GM21423 (cell line): ENCODE measurements around the gene SUFU.

ENCODE experiments used
- ATAC-seq: cut with Tn5 transposase; IDR thresholded peaks from one replicate; pipeline ENCODE4 v1.9.1; 2021; ENCODE audit warnings: mild to moderate bottlenecking, moderate library complexity; ENCODE audit not compliant: unreplicated experiment

Gene SUFU

DNA sequence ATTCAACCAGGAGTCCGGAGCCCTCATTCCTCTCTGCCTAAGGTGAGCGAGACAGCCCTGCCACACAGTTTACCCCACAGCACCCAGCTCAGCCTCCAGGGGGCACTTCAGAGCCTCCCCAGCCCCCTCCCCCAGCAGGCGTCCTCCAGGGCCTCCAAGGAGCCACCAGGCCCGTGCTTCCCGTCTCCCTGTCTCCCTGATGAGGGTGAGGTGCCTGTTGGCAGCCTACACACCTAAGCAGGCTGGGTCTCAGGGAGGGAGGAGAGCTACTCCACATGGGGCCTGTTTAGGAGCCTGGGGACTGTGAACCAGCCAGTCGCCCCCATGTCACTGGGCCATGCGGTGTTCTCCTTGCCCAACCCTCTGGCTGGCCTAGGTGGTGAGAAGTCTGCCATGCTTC, 111.6 kb downstream of the SUFU start:
- ATAC-seq, result no peak

DNA sequence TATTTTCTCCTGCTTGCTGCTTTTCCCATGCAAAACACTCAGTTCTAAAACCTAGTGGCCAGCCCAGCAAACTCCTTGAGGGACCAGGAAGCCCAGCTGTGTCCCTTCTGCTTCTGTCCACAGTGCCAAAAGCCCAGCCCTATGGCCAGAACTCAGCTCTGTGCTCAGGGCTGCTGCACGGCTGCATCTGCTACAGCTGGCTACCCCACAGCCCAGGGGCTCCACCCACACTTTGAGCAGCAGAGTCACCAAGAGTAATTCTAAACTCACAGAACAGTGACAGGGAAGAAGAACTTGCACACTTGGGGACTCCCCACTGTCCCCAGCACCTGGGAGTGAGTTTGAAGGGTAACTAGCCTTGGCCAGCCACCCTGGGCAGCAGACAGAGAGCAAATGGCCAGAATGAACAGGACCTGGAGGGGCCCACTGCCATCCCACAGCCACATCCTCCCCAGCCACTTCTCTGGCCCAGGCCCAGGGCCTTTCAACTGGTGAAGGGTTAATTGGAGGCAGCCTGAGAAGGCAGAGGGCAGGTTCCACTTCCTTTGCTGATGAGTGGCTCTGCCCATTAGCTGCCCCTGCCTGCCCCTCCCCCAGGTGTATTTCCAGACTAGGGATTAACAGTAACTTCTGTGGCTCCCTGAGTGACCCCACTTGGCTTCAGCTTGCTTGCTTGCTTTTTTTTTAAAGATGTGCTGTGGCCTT, 112.4 kb downstream of the SUFU start:
- ATAC-seq, result no peak

DNA sequence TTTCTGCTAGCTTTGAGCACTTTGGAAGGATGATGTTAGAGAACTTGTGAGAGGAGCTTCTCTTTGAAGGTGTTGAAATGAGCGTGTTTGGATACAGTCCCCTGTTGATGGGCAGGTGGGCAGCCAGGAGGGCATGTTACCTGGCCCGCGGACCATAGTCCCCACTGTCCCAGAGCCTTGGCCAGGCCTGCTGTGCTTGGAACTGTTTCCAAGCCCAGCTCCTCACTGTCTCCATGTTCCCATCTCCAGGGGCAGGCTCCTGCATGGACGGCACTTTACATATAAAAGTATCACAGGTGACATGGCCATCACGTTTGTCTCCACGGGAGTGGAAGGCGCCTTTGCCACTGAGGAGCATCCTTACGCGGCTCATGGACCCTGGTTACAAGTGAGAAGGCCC, 113.3 kb downstream of the SUFU start:
- ATAC-seq, result no peak

DNA sequence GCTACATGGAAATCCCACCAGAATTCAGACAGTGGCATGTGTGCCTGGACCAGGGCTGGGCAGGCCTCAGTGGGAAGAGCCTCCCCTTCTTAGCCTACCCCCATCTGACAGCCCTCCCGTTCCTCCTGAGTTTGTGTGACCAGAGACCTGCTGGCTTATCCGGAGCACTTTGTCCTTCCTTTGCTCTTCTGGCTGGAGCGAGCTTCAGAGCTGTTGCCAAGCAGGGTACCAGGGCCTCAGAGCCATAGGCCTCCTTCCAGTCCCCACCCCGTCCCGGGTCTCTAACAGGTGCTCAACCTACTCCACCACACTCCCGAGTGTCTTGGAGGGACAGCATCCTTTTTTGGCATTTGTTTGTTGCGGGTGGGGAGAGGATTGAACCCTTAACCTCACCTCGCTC, 114.0 kb downstream of the SUFU start:
- ATAC-seq, result no peak

DNA sequence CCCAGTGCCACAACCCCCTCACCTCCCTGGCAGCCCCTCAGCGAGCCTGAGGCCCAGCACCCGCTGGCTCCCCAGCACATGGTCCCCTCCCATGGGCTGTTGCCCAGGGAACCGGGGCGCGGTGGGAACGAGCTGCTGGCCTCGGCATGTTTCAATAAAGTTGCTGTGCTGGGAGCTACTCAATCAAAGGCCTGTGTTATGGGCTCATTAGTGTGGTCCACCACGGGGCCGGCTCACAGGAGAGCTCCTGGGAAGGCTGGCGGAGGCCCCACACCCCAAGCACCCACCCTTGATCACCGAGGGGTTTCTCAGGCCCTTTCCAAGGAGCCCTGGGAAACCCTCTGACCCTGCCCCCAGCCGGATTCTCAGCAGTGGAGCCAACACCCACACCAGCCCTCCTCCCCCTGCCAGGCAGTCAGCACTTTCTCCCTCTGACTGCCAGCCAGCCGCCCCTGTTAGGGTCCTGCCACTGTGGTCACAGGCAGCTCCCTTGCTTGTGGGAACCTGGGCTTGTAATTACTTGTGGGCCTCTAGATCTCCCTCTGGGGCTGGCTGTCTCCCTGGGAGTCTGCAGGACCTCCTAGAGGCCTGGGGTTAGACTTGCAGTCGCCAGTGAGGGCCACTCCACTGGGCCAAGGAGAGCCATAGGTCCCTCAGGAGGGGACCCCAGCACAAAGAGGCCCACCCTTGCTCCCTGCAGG, 115.7 kb downstream of the SUFU start:
- ATAC-seq, result no peak

DNA sequence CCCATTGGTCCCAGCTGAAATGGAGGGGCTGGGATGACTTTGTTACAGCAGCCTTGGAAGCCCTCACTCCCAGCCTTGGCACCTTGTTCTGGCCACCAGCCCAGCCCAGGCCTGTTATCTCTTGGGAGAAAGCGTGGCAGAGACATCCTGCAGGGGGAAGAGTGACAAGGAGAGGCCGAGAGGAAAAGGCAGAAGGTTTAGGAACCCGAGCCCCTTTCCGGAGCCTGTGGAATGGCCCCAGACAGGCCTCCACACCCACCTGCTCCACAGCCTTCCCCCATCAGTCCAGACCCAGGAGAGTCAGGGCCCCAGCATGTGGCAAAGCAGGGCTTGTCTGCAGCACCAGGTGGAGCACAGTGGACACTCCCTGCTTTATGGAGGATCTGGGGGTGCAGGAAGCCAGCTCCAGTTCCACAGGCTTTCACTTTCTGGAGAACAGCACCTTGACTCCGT, 116.4 kb downstream of the SUFU start:
- ATAC-seq, result no peak

DNA sequence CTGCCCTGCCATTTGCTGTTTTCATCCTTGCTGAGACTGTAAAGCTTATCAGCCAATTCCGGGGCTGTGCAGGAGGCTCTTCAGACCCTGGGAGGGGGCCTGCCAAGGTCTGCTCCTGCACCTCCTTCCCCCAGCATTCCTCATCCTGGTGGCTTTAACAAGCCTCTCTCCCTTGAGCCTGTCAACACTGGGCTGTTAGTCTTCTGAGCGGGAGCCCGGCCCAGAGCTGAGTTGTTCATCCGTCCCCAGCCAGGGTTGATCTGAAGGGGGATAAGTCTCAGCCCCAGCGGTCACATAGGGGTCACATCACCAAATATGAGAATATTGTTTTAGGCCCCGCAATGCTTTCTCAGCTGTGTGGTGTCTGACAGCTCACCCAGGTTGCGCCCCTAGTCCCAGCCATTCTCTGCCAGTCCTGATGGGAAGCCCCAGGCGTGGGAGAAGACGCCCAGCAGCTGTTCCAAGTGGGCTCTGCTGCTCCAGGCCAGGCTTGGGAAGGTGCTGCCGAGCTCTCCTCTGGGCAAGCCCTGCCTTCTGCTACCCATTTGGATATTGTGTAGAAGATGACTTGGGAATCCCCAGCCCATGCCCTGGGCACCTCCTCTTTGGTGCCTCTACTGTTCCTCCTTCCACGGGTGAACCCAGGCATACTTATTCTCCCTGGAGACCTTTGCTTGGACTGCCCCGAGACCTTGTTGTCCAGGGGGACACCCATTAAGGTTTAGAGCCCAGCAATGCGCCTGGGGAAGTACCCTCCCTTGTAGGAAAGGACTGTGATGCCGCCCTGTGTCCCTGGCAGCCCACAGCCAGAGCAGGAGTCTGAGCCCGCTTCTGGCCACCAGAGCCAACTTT, 117.0 kb downstream of the SUFU start:
- no peak for ATAC-seq

DNA sequence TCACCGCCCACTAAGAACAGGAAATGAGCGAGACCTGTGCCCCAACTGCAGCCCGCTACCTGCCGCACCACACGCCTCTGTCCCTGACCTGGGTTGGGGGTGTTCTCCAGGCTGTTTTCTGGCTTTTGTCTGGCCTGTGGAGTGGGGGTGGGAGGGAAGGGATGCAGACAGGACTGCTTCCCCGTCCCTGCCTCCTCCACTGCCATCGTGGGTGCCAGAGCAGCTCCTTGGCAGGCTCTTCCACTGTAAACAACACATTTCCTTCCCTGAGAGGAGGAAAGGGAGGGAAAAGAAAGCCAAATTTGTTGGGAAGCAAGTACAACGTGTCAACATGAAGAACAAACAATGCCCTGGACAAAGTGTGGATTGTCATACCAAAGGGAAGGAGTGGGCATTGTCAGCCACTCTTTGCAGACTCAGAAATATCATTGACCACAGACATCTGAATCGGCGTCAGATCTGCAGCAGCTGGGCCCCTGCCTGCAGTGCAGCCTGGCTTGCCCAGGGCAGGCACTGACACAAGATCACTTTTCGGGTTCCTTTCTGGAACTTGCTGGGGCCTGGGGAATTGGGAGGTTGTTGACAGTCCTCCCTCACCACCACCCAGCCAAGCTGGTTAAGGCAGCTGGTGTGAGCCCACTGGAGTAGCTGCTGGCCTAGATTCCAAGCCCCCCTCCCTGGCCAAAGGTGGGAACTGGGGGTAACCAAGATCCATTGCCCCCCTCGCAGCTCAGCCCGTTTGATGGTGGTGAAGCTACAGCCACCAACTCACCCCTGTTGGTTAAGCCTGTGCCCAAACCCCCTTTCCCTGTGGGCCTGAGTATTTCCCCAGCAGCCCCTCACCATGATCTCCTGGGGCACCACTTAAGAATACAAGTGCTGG, 117.9 kb downstream of the SUFU start:
- ATAC-seq, result no peak

DNA sequence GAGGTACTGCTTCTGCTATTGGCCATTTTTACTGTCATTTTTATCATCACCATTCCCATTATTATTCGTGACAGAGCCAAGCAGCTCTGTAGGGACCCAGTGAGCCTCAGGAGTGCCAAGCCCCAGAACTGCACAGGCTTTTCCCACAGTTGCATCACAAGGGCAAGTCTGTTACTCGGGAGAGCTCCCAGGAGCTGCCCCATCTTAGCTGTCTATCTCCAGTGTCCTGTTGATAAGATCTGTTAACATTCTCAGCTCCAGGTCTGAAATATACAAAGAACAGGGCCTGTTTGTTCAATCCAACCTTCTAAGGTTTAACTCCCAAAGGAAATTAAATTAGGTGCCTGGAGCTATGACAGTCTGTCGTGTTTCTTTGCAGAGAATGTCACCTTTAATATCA, 120.3 kb downstream of the SUFU start:
- no peak for ATAC-seq

DNA sequence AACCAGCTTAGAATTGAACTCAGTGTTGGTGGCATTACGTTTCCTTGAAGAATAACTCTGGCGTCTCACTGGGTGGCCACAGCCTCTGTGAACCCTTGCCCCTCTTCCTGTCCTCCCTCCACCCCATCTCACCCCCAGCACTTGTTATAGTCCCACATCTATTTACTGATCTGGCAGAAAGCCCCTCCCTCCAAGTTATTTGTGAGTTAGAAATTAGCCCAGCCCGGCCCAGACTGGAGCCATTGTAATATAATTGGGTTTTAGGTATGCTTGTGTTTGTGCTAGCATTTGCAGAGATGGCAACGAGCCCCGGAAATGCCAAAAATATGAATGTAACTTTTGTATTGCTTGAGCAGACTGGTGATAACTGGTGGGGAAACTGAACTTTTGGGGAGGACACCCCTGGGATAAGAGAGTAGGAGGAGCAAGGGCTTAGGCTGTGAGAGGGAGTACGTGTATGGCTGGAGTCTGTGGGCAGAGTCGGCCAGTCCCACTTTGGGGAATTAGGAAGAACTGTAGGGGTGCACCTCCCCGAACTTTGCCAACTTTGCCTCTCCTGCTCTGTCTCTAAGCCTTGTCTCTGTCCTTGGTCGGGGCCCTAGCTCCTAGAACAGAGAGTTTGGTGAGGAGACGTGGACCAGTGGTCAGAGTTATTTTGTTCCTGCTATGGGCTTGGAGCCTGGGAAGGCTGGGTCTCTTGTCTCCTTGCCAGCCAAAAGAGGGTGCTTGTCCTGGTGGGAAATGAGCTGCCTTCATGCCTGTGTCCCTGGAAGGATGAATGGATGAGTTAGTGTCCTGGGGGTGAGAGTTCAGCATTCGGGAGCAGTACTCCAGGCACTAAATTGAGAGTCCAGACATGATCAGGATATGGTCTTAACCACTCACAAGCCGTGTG, 121.2 kb downstream of the SUFU start:
- ATAC-seq, result no peak

DNA sequence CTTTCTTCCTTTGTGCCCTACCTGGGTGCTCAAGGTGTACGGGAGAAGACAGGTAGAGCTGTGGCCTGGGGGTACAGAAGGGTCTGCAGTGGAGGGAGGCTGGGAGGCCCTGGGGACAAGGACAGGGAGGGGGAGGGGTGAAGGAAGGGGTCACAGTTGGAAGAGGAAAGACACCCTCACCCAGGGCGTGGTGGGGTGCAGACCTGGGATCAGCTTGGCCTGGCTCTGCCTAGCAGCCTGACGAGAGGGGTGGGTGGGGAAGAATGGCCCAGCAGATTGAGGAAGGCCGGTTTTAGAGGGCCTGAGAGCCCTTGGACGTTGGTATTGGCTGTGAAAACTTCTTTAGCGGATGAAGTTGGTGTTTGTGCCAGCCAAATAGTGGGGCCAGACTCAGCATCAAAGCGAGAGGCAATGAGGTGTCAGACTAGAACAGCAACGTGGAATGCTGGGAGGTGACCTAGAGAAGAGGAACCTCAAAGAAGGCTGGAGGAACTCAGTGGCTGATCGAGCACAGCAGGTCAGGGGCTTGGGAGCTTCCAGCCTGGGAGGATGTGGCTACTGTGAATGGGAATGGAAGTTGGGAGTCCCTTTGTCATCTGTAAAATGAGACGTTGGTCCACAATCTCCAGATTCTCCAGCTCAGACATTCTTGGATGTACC, 122.4 kb downstream of the SUFU start:
- ATAC-seq, result no peak

DNA sequence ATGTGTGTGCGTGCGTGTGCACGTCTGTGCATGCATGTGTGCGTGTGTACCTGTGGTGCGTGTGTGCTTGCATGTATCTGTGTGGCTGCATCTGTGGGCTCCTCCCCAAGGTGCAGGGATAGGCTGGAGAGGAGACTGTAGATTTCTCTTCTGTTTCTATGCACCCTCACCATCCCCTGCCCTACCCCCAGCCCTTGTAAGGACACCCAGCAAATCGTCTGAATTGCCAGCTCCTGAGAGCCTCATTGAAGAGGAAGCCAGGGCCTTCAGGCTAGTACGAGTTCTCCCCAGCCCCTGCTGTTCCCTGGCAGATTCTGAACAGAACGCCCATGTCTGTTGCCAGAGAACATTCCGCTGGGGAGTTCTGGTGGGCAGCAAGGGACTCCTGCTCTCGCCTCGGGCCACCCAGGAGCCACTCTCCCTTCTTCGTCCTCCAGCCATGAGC, 123.5 kb downstream of the SUFU start:
- ATAC-seq, result no peak

DNA sequence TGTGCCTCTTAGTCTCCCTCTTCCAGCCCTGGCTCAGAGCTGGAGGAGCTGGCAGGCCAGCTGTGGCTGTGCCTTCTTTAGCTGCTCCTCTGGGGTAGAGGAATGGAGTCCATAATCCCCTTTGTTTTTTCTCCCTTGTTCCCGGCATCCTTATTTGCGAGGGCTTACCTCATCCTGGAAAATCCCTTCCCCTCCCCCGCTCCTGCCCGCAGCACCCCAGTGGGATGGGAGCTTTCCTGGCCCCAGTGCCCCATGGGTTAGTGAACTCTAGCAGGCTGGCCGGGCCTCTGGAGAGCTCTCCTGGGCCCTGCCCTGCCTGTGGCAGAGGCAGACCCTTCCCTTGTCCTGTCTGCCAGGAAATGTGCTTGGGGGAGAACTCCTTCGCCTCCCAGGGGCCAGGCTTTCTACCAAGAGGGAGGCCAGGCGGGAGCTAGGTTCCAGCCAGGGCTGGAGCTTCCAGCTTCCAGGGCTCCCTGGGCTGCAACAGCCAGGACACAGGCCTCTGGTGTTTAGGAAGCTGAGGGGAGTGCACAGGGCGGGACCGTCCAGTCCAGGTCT, 124.0 kb downstream of the SUFU start:
- no peak for ATAC-seq

DNA sequence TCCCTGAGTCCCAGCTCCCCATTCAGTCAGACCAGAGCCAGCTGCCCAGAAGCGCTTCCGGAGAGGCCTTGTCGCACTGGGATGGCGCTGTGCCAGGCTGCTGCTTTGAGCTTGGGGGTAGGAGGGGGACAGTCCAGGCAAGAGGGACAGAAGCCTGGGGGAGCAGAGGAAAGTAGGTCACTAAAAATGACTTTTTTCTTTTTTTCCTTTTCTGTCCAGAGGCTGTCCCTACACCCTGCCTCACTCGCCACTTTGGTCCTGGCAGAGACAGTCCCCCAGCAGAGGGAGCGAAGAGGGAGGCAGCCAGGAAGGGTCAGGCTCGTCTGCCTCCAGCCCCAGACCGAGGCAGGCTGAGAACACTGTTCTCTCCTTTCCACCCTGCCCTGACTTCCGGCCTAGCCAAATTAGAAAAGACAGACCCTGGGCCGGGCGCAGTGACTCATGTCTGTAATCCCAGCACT, 124.7 kb downstream of the SUFU start:
- no peak for ATAC-seq

DNA sequence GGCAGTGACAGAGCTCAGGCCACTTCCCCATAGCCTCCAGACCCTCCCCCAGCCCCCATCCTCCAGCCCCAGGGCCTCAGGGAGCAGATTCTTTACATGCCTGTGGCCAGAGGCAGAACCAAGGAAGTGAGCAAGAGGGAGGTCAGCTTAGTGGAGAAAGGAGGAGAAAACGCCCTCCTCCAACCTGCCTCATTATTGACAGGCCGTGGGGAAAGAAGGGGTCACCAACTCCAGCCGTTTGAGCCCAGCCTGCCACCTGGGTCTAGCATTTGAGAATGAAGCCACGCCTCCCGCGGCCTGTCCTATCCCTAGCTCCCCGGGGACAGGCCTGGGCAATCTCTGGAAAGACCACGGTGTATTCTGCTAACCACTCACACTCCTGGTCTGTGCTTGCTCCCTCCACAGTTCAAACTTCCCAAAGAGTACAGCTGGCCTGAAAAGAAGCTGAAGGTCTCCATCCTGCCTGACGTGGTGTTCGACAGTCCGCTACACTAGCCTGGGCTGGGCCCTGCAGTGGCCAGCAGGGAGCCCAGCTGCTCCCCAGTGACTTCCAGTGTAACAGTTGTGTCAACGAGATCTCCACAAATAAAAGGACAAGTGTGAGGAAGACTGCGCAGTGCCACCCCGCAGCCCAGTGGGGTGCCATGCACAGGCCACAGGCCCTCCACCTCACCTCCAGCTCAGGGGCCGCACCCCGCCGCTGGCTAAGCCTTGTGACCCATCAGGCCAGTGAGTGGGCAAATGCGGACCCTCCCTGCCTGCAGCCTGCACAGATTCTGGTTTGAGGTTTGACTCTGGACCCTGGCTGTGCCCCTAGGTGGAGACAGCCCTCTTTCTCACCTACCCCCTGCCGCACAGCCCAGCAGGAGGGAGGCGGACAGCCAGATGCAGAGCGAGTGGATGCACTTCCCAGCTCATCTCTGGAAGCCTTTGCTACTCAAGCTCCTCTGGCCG, 126.2 kb downstream of the SUFU start:
- no peak for ATAC-seq

DNA sequence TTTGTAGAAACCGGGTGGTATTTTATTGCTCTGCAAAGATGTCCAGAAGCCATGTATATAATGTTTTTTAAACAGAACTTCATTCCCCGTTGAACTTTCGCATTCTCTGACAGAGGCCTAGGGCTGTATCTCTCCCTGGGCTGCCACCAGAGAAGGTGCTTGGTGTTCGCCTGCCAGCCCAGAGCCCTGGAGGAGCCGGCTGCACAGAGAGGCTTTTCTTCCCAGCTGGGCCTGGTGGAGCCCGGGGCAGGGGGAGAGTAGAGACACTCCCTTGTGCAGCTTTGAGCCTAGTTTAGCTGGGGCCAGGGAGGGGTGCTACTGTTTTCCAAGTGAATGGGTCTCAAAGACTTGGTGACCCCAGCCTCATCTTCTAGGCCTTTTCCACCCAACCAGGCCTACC, 126.9 kb downstream of the SUFU start:
- no peak for ATAC-seq

DNA sequence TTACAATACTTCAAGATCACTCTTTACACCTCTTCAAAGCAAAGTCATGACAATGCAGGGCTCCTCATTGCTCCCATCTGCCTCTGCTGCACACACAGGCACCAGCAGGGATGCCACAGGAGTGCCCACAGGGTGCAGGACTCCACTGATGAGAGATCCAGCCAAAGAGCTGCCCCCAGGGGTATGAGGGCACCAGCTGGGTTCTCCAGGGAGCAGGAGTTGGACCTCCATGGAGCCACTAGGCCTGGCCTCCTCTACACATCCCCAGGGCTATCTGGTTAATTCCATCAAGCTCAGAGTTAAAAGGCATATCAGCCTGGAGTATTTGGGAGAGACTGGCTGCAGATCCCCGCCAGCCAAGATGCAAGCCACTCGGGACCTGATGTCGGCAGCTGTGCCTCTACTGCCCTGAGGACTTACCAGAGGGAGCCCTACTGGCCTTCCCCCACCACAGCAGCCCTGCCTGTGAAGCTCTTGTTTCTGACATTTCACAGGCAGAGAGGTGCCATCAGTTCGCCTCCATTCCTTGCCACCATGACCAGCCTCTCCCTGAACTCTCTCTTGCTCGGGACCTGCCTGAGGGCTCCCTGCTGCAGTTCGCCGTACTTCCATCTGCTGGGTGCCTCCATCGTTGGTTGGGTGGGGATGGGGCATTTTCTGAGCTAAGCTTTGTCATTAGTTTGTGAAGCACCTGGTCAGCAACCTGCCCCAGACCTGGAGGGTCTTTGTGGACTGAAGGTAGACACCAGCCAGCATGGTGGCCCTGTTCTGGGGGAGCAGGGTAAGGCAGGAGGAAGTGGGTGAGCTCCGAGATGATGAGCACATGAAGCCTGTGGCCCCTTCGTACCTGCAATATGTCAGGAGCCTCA, 128.0 kb downstream of the SUFU start:
- ATAC-seq, result no peak
